Thoracic aorta (tissue), 2 donors: ENCODE data around the gene TNNC2. TPM values are rescaled to one million over a fixed set of nuclear protein-coding genes. Genes with fewer than 3 reads are reported as not detected.

Experiments
- ATAC-seq: fragments of 150-250 bp; one replicate; pipeline ENCODE4 v1.8.0; 2017; ENCODE audit warnings: low read depth; ENCODE audit not compliant: insufficient number of reproducible peaks, low FRiP score
- DNase-seq: peaks from one replicate; pipeline ENCODE4 v3.0.0-alpha.2; 2020; ENCODE audit warnings: low spot score
- H3K27ac ChIP-seq, 2 donors: fragments of 200-600 bp; sonication (generic); 1 replicate in 1 of 2; 2 replicates in 1 of 2; pipeline ENCODE4 v1.5.1; 2016; ENCODE audit warnings: mild to moderate bottlenecking in 2 of 2, moderate library complexity in 2 of 2
- H3K27me3 ChIP-seq: fragments of 200-600 bp; sonication (generic); replicated peaks from 2 replicates; pipeline ENCODE4 v1.6.0; 2016; ENCODE audit warnings: mild to moderate bottlenecking; ENCODE audit not compliant: insufficient read depth
- H3K36me3 ChIP-seq: fragments of 200-600 bp; sonication (generic); one replicate; pipeline ENCODE4 v1.5.1; 2016
- H3K4me1 ChIP-seq, 2 donors: fragments of 200-600 bp; sonication (generic); 1 replicate in 1 of 2; 2 replicates in 1 of 2; pipeline versions ENCODE4 v1.5.1 to v1.6.0; 2016; ENCODE audit warnings: low read depth in 2 of 2, mild to moderate bottlenecking in 1 of 2; ENCODE audit not compliant: control insufficient read depth in 1 of 2
- H3K4me3 ChIP-seq: fragments of 200-600 bp; sonication (generic); 2 replicates; pipeline ENCODE4 v1.5.1; 2016; ENCODE audit warnings: mild to moderate bottlenecking
- H3K9me3 ChIP-seq: fragments of 200-600 bp; sonication (generic); 2 replicates; pipeline ENCODE4 v1.5.1; 2016
- CTCF ChIP-seq: fragments of 200-600 bp; sonication (generic); IDR thresholded peaks from one replicate; pipeline ENCODE4 v1.5.1; 2019; ENCODE audit warnings: antibody characterized with exemption
- total RNA-seq, 2 donors: library from RNA; depleted of rRNA; stranded (reverse); fragments of >200 nt; gene quantifications; one replicate each; pipeline versions ENCODE4 v1.1.0 to v1.2.3, GENCODE V29; 2016

TNNC2 gene
- total RNA-seq, 2 donors from 2014 or later, result not detected

DNA sequence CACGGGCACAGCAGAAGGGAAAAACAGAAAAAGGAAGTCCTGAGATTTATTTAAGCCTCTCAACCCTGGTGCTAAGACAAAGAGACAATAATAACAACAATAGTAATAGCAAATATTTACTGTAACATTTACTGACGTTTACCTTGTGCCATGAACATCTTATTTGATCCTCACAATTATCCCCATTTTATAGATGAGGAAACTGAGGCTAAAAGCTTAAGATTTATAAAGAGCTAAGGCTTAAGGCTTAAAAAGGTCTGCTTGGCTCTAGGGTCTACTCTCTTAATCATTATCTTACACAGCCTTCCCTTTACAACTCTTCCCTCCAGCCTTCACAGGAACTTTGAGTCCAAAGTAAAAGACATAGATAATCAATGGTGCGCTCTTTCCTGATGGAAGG is 38.8 kb downstream of the TNNC2 start:
- Histone ChIP-seq H3K4me1 (peaks cover 5 to 21% of the 10 kb centered on the region in 2 donors), H3K27ac (no peak overlapping the region), H3K9me3 (no peaks in the 10 kb centered on the region), H3K27me3 (no peaks in the 10 kb centered on the region), H3K36me3 (no peaks in the 10 kb centered on the region), H3K4me3 (no peak overlapping the region)
- DNase-seq, result no peak
- no peak for ATAC-seq
- TF ChIP-seq CTCF, result no peak

DNA sequence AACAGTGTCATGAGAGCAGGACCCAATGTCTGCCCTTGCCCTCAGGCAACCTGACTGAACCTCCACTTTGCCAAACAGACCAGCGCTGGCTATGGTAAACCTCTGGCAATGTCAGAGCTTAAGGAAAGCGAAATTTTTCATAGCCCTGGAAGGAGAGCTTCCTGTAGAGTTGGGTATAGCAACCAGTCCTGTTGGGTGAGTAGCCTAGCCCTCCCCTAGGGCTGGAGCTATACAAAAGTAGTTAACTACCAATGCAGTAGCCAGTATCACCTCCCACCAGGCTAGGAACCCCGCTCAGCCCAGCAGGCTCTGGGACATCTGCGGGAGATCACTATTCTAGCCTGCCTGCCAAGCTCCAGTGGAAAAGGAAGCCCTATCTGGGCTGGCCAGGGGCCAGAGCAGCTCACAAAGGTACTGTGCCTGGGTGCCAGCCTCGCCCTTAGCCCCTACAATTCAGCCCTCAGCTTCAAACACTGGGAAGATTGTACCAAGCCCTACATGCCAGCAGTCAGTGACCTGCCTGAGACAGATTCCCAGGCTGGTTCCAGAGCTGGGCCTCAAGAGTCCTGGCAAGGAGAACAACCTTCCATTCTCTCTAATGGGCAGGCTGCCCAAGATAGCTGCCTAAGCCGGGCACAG is 43.3 kb downstream of the TNNC2 start:
- TF ChIP-seq CTCF, result no peak
- DNase-seq (no peak), ATAC-seq (no peak)
- Histone ChIP-seq H3K27ac (peak overlapping the region; percentile 1 to 29), H3K4me1 (peaks cover 30 to 53% of the 10 kb centered on the region in 2 donors), H3K36me3 (no peaks in the 10 kb centered on the region), H3K27me3 (no peaks in the 10 kb centered on the region), H3K4me3 (no peak overlapping the region), H3K9me3 (no peaks in the 10 kb centered on the region)

DNA sequence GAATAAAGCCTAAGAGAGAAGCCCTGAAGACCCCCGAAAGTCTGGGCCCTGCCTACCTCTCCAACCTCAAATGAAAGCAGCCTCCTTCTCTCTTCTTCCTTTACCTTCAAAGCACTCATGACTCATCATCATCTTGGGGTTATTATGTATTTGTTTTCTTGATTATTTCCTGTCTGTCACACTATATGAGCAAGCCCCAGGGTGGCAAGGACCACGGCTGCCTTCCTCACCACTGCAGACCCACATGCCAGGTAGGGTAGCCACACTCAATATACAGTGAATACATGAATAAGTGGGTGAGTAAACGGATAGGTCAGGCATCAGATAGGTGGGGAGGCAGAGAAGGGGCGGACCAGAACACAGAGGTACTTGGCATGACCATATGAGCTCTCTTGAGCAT is 44.2 kb downstream of the TNNC2 start:
- no peak for TF ChIP-seq CTCF
- Histone ChIP-seq H3K4me3 (no peak overlapping the region), H3K4me1 (peaks cover 37 to 61% of the 10 kb centered on the region in 2 donors), H3K9me3 (no peaks in the 10 kb centered on the region), H3K36me3 (no peaks in the 10 kb centered on the region), H3K27me3 (no peaks in the 10 kb centered on the region), H3K27ac (peak overlapping the region; percentile 15 to 96)
- ATAC-seq, result no peak
- no peak for DNase-seq

GRCh38 chr20:45781391-45781931 is 45.7 kb downstream of the TNNC2 start:
- H3K36me3 ChIP-seq, result no peaks in the 10 kb centered on the region
- DNase-seq (no peak), ATAC-seq (no peak)
- no peaks in the 10 kb centered on the region for H3K9me3 ChIP-seq
- no peak overlapping the region for H3K4me3 ChIP-seq
- H3K27ac ChIP-seq, result peak overlapping the region; percentile 96 to 98
- H3K4me1 ChIP-seq, result peaks cover 37 to 63% of the 10 kb centered on the region in 2 donors
- TF ChIP-seq CTCF, result no peak
- H3K27me3 ChIP-seq, result no peaks in the 10 kb centered on the region

- Histone ChIP-seq H3K4me1 (peaks cover 37 to 63% of the 10 kb centered on the region in 2 donors), H3K27ac (peak overlapping the region; percentile 96 to 98), H3K4me3 (no peak overlapping the region), H3K27me3 (no peaks in the 10 kb centered on the region), H3K9me3 (no peaks in the 10 kb centered on the region), H3K36me3 (no peaks in the 10 kb centered on the region)
- no peak for TF ChIP-seq CTCF
- no peak for ATAC-seq
- DNase-seq, result no peak
Measured at GRCh38 chr20:45780159-45780558, 47.0 kb downstream of the TNNC2 start.
